H9 (cell line): ENCODE data around the gene SHISA7. TPM values are rescaled to one million over a fixed set of nuclear protein-coding genes. Genes with fewer than 3 reads are reported as not detected.
"Not testable (repeated sequence)": the region's sequence is repeated elsewhere in the genome, so short reads cannot be mapped to it uniquely, and the experiment has no call there.

Experiments used
- DNase-seq: peaks from one replicate; pipeline ENCODE4 v3.0.0-alpha.2; 2017
- H2AFZ ChIP-seq: one replicate; pipeline ENCODE4 v1.6.1; 2013; ENCODE audit warnings: mild to moderate bottlenecking, low read length, control low read depth, moderate library complexity
- H2AK5ac ChIP-seq: 2 replicates; pipeline ENCODE4 v1.6.1; 2013; ENCODE audit warnings: low read length, control low read depth, mixed read lengths; ENCODE audit not compliant: insufficient read length
- H2BK120ac ChIP-seq: one replicate; pipeline ENCODE4 v1.6.1; 2013; ENCODE audit warnings: low read depth, mild to moderate bottlenecking, low read length, control low read depth, inconsistent platforms; ENCODE audit not compliant: poor library complexity, severe bottlenecking
- H2BK12ac ChIP-seq: 2 replicates; pipeline ENCODE4 v1.6.1; 2013; ENCODE audit warnings: low read length, control low read depth, mixed read lengths, low read depth; ENCODE audit not compliant: insufficient read length
- H2BK15ac ChIP-seq: 2 replicates; pipeline ENCODE4 v1.6.1; 2013; ENCODE audit warnings: low read depth, low read length, control low read depth
- H2BK20ac ChIP-seq: one replicate; pipeline ENCODE4 v1.6.1; 2013; ENCODE audit warnings: low read depth, mild to moderate bottlenecking, low read length, control low read depth, inconsistent platforms; ENCODE audit not compliant: poor library complexity, severe bottlenecking
- H2BK5ac ChIP-seq: 2 replicates; pipeline ENCODE4 v1.6.1; 2013; ENCODE audit warnings: low read length, control low read depth, mixed read lengths; ENCODE audit not compliant: insufficient read length
- H3K14ac ChIP-seq: 2 replicates; pipeline ENCODE4 v1.6.1; 2013; ENCODE audit warnings: low read length, control low read depth; ENCODE audit not compliant: insufficient read depth
- H3K18ac ChIP-seq: 2 replicates; pipeline ENCODE4 v1.6.1; 2013; ENCODE audit warnings: low read depth, mild to moderate bottlenecking, mixed read lengths, low read length, control low read depth; ENCODE audit not compliant: insufficient read length
- H3K23ac ChIP-seq: 2 replicates; pipeline ENCODE4 v1.6.1; 2013; ENCODE audit warnings: low read length, control low read depth, mixed read lengths, low read depth; ENCODE audit not compliant: insufficient read length
- H3K23me2 ChIP-seq: 2 replicates; pipeline ENCODE4 v1.6.1; 2013; ENCODE audit warnings: low read depth, mild to moderate bottlenecking, mixed read lengths, low read length, control low read depth; ENCODE audit not compliant: insufficient read length, poor library complexity, severe bottlenecking
- H3K27ac ChIP-seq: 2 replicates; pipeline ENCODE4 v1.5.1; 2013; ENCODE audit warnings: low read length, control low read depth, mixed read lengths, low read depth; ENCODE audit not compliant: insufficient read length
- H3K27me3 ChIP-seq: 2 replicates; pipeline ENCODE4 v1.6.1; 2013; ENCODE audit warnings: low read length, control low read depth, inconsistent platforms; ENCODE audit not compliant: insufficient read depth
- H3K4ac ChIP-seq: 2 replicates; pipeline ENCODE4 v1.6.1; 2013; ENCODE audit warnings: low read depth, mild to moderate bottlenecking, control low read depth, inconsistent platforms, low read length, moderate library complexity
- H3K4me1 ChIP-seq: 2 replicates; pipeline ENCODE4 v1.6.1; 2013; ENCODE audit warnings: low read length, control low read depth, inconsistent platforms; ENCODE audit not compliant: insufficient read depth
- H3K4me2 ChIP-seq: 2 replicates; pipeline ENCODE4 v1.6.1; 2013; ENCODE audit warnings: low read length, control low read depth, mixed read lengths; ENCODE audit not compliant: insufficient read length, insufficient read depth
- H3K56ac ChIP-seq: 2 replicates; pipeline ENCODE4 v1.6.1; 2013; ENCODE audit warnings: low read depth, mild to moderate bottlenecking, mixed read lengths, low read length, control low read depth; ENCODE audit not compliant: insufficient read length
- H3K79me1 ChIP-seq: 2 replicates; pipeline ENCODE4 v1.6.1; 2013; ENCODE audit warnings: low read depth, mild to moderate bottlenecking, moderate library complexity, low read length, control low read depth, inconsistent platforms; ENCODE audit not compliant: insufficient read depth, poor library complexity, severe bottlenecking
- H3K79me2 ChIP-seq: 2 replicates; pipeline ENCODE4 v1.6.1; 2013; ENCODE audit warnings: low read length, control low read depth, inconsistent platforms; ENCODE audit not compliant: insufficient read depth
- H3K9ac ChIP-seq: 2 replicates; pipeline ENCODE4 v1.6.1; 2013; ENCODE audit warnings: low read length, control low read depth, mixed read lengths; ENCODE audit not compliant: insufficient read length; ENCODE audit errors: extremely low read depth
- H3K9me3 ChIP-seq: one replicate; pipeline ENCODE4 v1.6.1; 2013; ENCODE audit warnings: low read depth, low read length, inconsistent platforms; ENCODE audit not compliant: control insufficient read depth
- H3T11ph ChIP-seq: one replicate; pipeline ENCODE4 v1.6.1; 2013; ENCODE audit warnings: mild to moderate bottlenecking, low read length, control low read depth, inconsistent platforms
- H4K20me1 ChIP-seq: one replicate; pipeline ENCODE4 v1.6.1; 2013; ENCODE audit not compliant: control insufficient read depth, insufficient read length, insufficient read depth
- H4K5ac ChIP-seq: 2 replicates; pipeline ENCODE4 v1.6.1; 2013; ENCODE audit warnings: low read depth, mild to moderate bottlenecking, mixed read lengths, low read length, control low read depth; ENCODE audit not compliant: insufficient read length
- H4K8ac ChIP-seq: replicated peaks from 2 replicates; pipeline ENCODE4 v1.6.1; 2013; ENCODE audit warnings: low read length, control low read depth, mixed read lengths, low read depth; ENCODE audit not compliant: insufficient read length
- H4K91ac ChIP-seq: 2 replicates; pipeline ENCODE4 v1.6.1; 2013; ENCODE audit warnings: low read depth, mild to moderate bottlenecking, moderate library complexity, mixed read lengths, low read length, control low read depth; ENCODE audit not compliant: insufficient read length
- H3K27ac Mint-ChIP-seq, 3 experiments: 2 replicates in 2 of 3; 3 replicates in 1 of 3; pipeline ENCODE4 v1.8.0; 2020 to 2021; ENCODE audit warnings: mixed read lengths in 3 of 3, mild to moderate bottlenecking in 1 of 3, moderate library complexity in 1 of 3
- H3K27me3 Mint-ChIP-seq: 2 replicates; pipeline ENCODE4 v1.8.0; 2021; ENCODE audit warnings: low read depth, mild to moderate bottlenecking, moderate library complexity, mixed read lengths
- H3K36me3 Mint-ChIP-seq, 3 experiments: 2 replicates in 2 of 3; 3 replicates in 1 of 3; pipeline ENCODE4 v1.8.0; 2020 to 2021; ENCODE audit warnings: low read depth in 3 of 3, mixed read lengths in 3 of 3; ENCODE audit not compliant: insufficient read depth in 1 of 3
- H3K4me1 Mint-ChIP-seq, 2 experiments: 2 replicates each; pipeline ENCODE4 v1.8.0; 2020; ENCODE audit warnings: mixed read lengths in 2 of 2
- H3K4me3 Mint-ChIP-seq, 2 experiments: 2 replicates in 1 of 2; 3 replicates in 1 of 2; pipeline ENCODE4 v1.8.0; 2020 to 2021; ENCODE audit warnings: mild to moderate bottlenecking in 2 of 2, mixed read lengths in 2 of 2, moderate library complexity in 1 of 2
- H3K9me3 Mint-ChIP-seq, 2 experiments: 2 replicates in 1 of 2; 3 replicates in 1 of 2; pipeline ENCODE4 v1.8.0; 2020; ENCODE audit warnings: mild to moderate bottlenecking in 2 of 2, mixed read lengths in 2 of 2, moderate library complexity in 1 of 2
- WGBS: extraction: QIAGEN DNeasy Blood & Tissue Kit; methylation state at CpG from one replicate; pipeline ENCODE4 v1.1.7; 2013; ENCODE audit warnings: missing lambda C conversion rate, low lambda C conversion rate, mixed read lengths; ENCODE audit not compliant: insufficient read length; ENCODE audit errors: extremely low coverage; 5-methylcytosine and 5-hydroxymethylcytosine counted together
- total RNA-seq: library from RNA; stranded (reverse); gene quantifications from 2 replicates; pipeline ENCODE4 v1.2.1, GENCODE V29; 2021
- TF ChIP-seq, protein P1 (sequence below): fragments of 200-600 bp; sonication (generic); conservative IDR thresholded peaks from 3 replicates; pipeline ENCODE4 v1.8.0; 2021; ENCODE audit warnings: antibody characterized with exemption, mild to moderate bottlenecking

SHISA7 gene
- total RNA-seq, 1 experiment from 2014 or later: 0.31 TPM

DNA sequence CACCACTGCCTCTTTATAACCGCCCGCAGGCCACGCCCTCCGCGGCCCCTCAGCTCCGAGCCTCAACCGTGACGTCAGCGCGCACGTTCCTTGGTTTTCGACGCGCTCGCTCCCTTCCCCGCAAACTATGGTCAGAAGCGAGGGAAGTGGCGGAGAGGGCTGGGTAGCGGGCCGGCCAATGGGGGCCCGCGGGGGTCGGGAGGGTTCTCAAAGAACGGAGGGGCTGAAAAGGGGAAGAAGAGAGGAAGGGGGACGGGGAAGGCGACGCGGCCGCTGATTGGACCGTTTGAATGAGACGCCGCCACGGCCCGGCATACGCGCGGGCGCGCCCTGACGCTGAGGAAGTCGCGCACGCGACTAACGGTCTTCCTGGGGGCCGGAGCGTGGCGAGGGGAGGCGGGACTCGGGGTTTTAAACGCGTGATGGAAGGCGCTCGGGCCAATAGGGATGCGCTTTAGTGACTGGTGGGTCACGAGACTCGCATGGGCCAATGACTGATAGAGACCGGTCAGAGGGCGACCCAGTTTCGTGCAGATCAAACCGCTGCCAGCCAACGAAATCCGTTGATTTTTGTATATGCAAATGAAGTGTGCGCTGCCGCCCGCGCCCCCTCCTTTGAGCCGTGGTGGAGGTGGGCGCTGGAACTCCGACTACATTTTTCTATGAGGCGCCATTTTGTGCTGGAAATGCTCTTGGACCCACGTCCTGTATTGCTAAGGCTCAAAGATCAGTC, 35.1 kb downstream of the SHISA7 start:
- no peaks in the 10 kb centered on the region for H3K9me3 ChIP-seq
- no peak overlapping the region for H2BK20ac ChIP-seq
- peak overlapping the region; percentile 77 for H3K4me2 ChIP-seq
- no peaks in the 10 kb centered on the region for H4K20me1 ChIP-seq
- peak overlapping the region; percentile 66 for H3K27ac ChIP-seq
- H3T11ph ChIP-seq: peak overlapping the region; percentile 92
- peaks cover 37 to 45% (median 43%) of the 10 kb centered on the region in 3 experiments for H3K36me3 Mint-ChIP-seq
- H2BK15ac ChIP-seq: no peak overlapping the region
- peaks cover 6% of the 10 kb centered on the region for H3K23me2 ChIP-seq
- H3K27me3 Mint-ChIP-seq: peaks cover 26% of the 10 kb centered on the region
- TF ChIP-seq, protein P1, sequence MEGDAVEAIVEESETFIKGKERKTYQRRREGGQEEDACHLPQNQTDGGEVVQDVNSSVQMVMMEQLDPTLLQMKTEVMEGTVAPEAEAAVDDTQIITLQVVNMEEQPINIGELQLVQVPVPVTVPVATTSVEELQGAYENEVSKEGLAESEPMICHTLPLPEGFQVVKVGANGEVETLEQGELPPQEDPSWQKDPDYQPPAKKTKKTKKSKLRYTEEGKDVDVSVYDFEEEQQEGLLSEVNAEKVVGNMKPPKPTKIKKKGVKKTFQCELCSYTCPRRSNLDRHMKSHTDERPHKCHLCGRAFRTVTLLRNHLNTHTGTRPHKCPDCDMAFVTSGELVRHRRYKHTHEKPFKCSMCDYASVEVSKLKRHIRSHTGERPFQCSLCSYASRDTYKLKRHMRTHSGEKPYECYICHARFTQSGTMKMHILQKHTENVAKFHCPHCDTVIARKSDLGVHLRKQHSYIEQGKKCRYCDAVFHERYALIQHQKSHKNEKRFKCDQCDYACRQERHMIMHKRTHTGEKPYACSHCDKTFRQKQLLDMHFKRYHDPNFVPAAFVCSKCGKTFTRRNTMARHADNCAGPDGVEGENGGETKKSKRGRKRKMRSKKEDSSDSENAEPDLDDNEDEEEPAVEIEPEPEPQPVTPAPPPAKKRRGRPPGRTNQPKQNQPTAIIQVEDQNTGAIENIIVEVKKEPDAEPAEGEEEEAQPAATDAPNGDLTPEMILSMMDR: no peak
- no peak overlapping the region for H3K56ac ChIP-seq
- peak overlapping the region; percentile 96 for H4K5ac ChIP-seq
- peak overlapping the region; percentile 96 for H3K18ac ChIP-seq
- peak overlapping the region; percentile 27 for H2BK5ac ChIP-seq
- H3K4me1 ChIP-seq: no peaks in the 10 kb centered on the region; the same call in 1 of the 2 replicates
- H3K4me3 Mint-ChIP-seq: peak overlapping the region; percentile 88 to 90
- H3K23ac ChIP-seq: no peak overlapping the region
- H4K8ac ChIP-seq: no peak overlapping the region
- peak overlapping the region; percentile 54; the same call in 1 of the 2 replicates for H3K4ac ChIP-seq
- H3K27ac Mint-ChIP-seq: peak overlapping the region; percentile 97 to 99 (median 98)
- no peaks in the 10 kb centered on the region for H3K27me3 ChIP-seq
- WGBS: no CpG with 5 or more reads among the region's 72 CpGs
- peak; percentile 99 for DNase-seq
- no peak overlapping the region for H3K9ac ChIP-seq
- H4K91ac ChIP-seq: peak overlapping the region; percentile 87
- no peak overlapping the region for H2BK12ac ChIP-seq
- H3K79me1 ChIP-seq: peaks cover 7% of the 10 kb centered on the region
- peaks cover 18 to 31% of the 10 kb centered on the region in 2 experiments for H3K4me1 Mint-ChIP-seq
- H3K79me2 ChIP-seq: peaks cover 14% of the 10 kb centered on the region; the same call in 1 of the 2 replicates
- H2AK5ac ChIP-seq: peak overlapping the region; percentile 26
- H2AFZ ChIP-seq: no peak overlapping the region
- H3K9me3 Mint-ChIP-seq: peaks cover 20 to 21% of the 10 kb centered on the region in 2 experiments
- peak overlapping the region; percentile 91 for H2BK120ac ChIP-seq
- peak overlapping the region; percentile 97; the same call in 1 of the 2 replicates for H3K14ac ChIP-seq

DNA sequence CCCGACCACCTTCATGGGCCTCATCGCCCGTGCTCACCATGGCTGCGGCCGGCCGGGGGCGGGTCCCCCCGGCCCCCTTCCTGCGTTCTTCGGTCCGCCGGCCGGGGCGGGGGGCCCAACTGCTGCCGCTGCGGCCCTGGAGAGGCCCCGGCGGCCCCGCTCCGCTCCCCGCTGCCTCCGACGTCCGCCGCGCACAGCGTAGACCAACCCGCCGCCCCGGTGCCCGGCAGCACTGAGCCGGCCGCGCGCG, 35.6 kb downstream of the SHISA7 start, which contains the start of gene UBE2S:
Gene UBE2S, minus strand, starts transcription at position 239 of the 250 bp plus-strand sequence. Its CDS starts 199 bp downstream, at position 40.
- Histone ChIP-seq H4K5ac (peak within 1 kb of the TSS; percentile 96), H3K4ac (peak within 1 kb of the TSS; percentile 54; the same call in 1 of the 2 replicates), H3K9ac (peak within 1 kb of the TSS; percentile 73), H2BK12ac (peak within 1 kb of the TSS; percentile 65), H3K14ac (peak within 1 kb of the TSS; percentile 97), H2BK5ac (peak within 1 kb of the TSS; percentile 27), H3K27ac (peak within 1 kb of the TSS; percentile 66), H3K4me2 (peak within 1 kb of the TSS; percentile 77), H2AK5ac (peak within 1 kb of the TSS; percentile 26), H3K79me2 (peaks cover 14% of the 10 kb centered on the region; the same call in 1 of the 2 replicates), H4K91ac (peak within 1 kb of the TSS; percentile 87), H2BK120ac (peak within 1 kb of the TSS; percentile 91), H3T11ph (peak within 1 kb of the TSS; percentile 92), H3K18ac (peak within 1 kb of the TSS; percentile 96)
- H3K56ac ChIP-seq, H2AFZ ChIP-seq, H2BK20ac ChIP-seq, H2BK15ac ChIP-seq, H3K23ac ChIP-seq, DNase-seq, H3K9me3 ChIP-seq, H3K23me2 ChIP-seq, H3K4me1 ChIP-seq, H4K8ac ChIP-seq, H3K27me3 ChIP-seq, H4K20me1 ChIP-seq, H3K79me1 ChIP-seq: not testable (repeated sequence)
- Mint-ChIP-seq H3K36me3 (peaks cover 41 to 50% (median 48%) of the 10 kb centered on the region in 3 experiments), H3K27ac (peak within 1 kb of the TSS; percentile 97 to 99 (median 98)), H3K27me3 (peaks cover 26% of the 10 kb centered on the region), H3K4me3 (peak within 1 kb of the TSS; percentile 88 to 90), H3K4me1 (peaks cover 18 to 34% of the 10 kb centered on the region in 2 experiments), H3K9me3 (peaks cover 20 to 21% of the 10 kb centered on the region in 2 experiments)
- no CpG with 5 or more reads among the region's 36 CpGs for WGBS
